Neuronal stem cell (in vitro differentiated cells): Measurements from ENCODE around the gene ARHGAP26.
A peak's percentile ranks its signal among the peaks of the same experiment; 100 is the strongest.

Experiments used
- DNase-seq: peaks from one replicate; pipeline ENCODE4 v3.0.0-alpha.2; 2013; ENCODE audit warnings: low spot score
- H2AFZ ChIP-seq: one replicate; pipeline ENCODE4 v1.6.1; 2013; ENCODE audit warnings: mild to moderate bottlenecking, low read length, inconsistent platforms
- H2AK5ac ChIP-seq: 2 replicates; pipeline ENCODE4 v1.6.1; 2013; ENCODE audit warnings: low read depth, mild to moderate bottlenecking, inconsistent platforms, low read length, moderate library complexity, mixed read lengths
- H2BK120ac ChIP-seq: 2 replicates; pipeline ENCODE4 v1.6.1; 2013; ENCODE audit warnings: low read depth, mild to moderate bottlenecking, inconsistent platforms, low read length, moderate library complexity, mixed read lengths
- H2BK12ac ChIP-seq: one replicate; pipeline ENCODE4 v1.6.1; 2013; ENCODE audit warnings: low read length, inconsistent platforms
- H2BK15ac ChIP-seq: 2 replicates; pipeline ENCODE4 v1.6.1; 2013; ENCODE audit warnings: mild to moderate bottlenecking, low read length, inconsistent platforms, mixed read lengths
- H2BK5ac ChIP-seq: one replicate; pipeline ENCODE4 v1.6.1; 2013; ENCODE audit warnings: inconsistent platforms, mild to moderate bottlenecking, low read length, moderate library complexity
- H3K14ac ChIP-seq: one replicate; pipeline ENCODE4 v1.6.1; 2013; ENCODE audit warnings: low read length, inconsistent platforms
- H3K18ac ChIP-seq: 2 replicates; pipeline ENCODE4 v1.6.1; 2013; ENCODE audit warnings: low read length, inconsistent platforms
- H3K23ac ChIP-seq: 2 replicates; pipeline ENCODE4 v1.6.1; 2013; ENCODE audit warnings: low read depth, mild to moderate bottlenecking, mixed read lengths, low read length, inconsistent platforms; ENCODE audit not compliant: poor library complexity
- H3K27ac ChIP-seq: replicated peaks from 3 replicates; pipeline ENCODE4 v1.5.1; 2013; ENCODE audit warnings: low read length, inconsistent platforms
- H3K27me3 ChIP-seq, 3 experiments: 2 replicates each; pipeline ENCODE4 v1.6.1; 2013; ENCODE audit warnings: low read length in 3 of 3, mild to moderate bottlenecking in 2 of 3, inconsistent platforms in 1 of 3, low read depth in 1 of 3, mixed read lengths in 1 of 3, moderate library complexity in 1 of 3; ENCODE audit not compliant: control insufficient read depth in 3 of 3, insufficient read depth in 3 of 3
- H3K36me3 ChIP-seq, 2 donors: replicated peaks in 1 of 2; 2 replicates each; pipeline ENCODE4 v1.6.1; 2013; ENCODE audit warnings: low read length in 2 of 2; ENCODE audit not compliant: control insufficient read depth in 2 of 2, insufficient read depth in 2 of 2
- H3K4ac ChIP-seq: 2 replicates; pipeline ENCODE4 v1.6.1; 2013; ENCODE audit warnings: inconsistent platforms, mild to moderate bottlenecking, low read length, moderate library complexity
- H3K4me1 ChIP-seq, 2 donors: 1 replicate in 1 of 2; 2 replicates in 1 of 2; pipeline ENCODE4 v1.6.1; 2013; ENCODE audit warnings: low read length in 2 of 2, low read depth in 1 of 2; ENCODE audit not compliant: control insufficient read depth in 2 of 2, insufficient read depth in 1 of 2
- H3K4me2 ChIP-seq: one replicate; pipeline ENCODE4 v1.6.1; 2013; ENCODE audit warnings: mild to moderate bottlenecking, low read length, inconsistent platforms; ENCODE audit not compliant: insufficient read depth, poor library complexity, severe bottlenecking
- H3K4me3 ChIP-seq, 2 donors: 2 replicates each; pipeline ENCODE4 v1.5.1; 2013; ENCODE audit warnings: low read length in 2 of 2, mild to moderate bottlenecking in 2 of 2, inconsistent platforms in 1 of 2, moderate library complexity in 1 of 2
- H3K79me1 ChIP-seq: one replicate; pipeline ENCODE4 v1.6.1; 2013; ENCODE audit warnings: low read depth, mild to moderate bottlenecking, inconsistent platforms, low read length, moderate library complexity
- H3K9ac ChIP-seq: one replicate; pipeline ENCODE4 v1.6.1; 2013; ENCODE audit warnings: mild to moderate bottlenecking, low read depth, low read length, inconsistent platforms; ENCODE audit not compliant: poor library complexity
- H3K9me3 ChIP-seq, 2 donors: replicated peaks in 1 of 2; 2 replicates each; pipeline versions ENCODE3 to v1.6.1; 2013; ENCODE audit warnings: low read length in 2 of 2, mild to moderate bottlenecking in 2 of 2, inconsistent platforms in 1 of 2, low read depth in 1 of 2, mixed read lengths in 1 of 2, moderate library complexity in 1 of 2; ENCODE audit not compliant: control insufficient read depth in 2 of 2, insufficient read depth in 1 of 2
- H4K8ac ChIP-seq: one replicate; pipeline ENCODE4 v1.6.1; 2013; ENCODE audit warnings: low read depth, mild to moderate bottlenecking, inconsistent platforms, low read length, moderate library complexity
- H4K91ac ChIP-seq: one replicate; pipeline ENCODE4 v1.6.1; 2013; ENCODE audit warnings: low read length, low read depth, mild to moderate bottlenecking, inconsistent platforms; ENCODE audit not compliant: poor library complexity
- WGBS, 2 donors: extraction: QIAGEN DNeasy Blood & Tissue Kit; methylation state at CpG; one replicate each; pipeline ENCODE4 v1.1.7; 2013; ENCODE audit warnings: missing lambda C conversion rate in 2 of 2, mixed read lengths in 1 of 2; ENCODE audit not compliant: insufficient read length in 2 of 2, insufficient replicate concordance in 1 of 2; ENCODE audit errors: extremely low coverage in 2 of 2; 5-methylcytosine and 5-hydroxymethylcytosine counted together

Gene ARHGAP26

GRCh38 chr5:143209881-143210395 lies 439.8 kb downstream of the ARHGAP26 start:
- H2BK120ac ChIP-seq: no peak overlapping the region
- no peak overlapping the region for H3K4ac ChIP-seq
- H2AK5ac ChIP-seq: no peak overlapping the region
- H2BK15ac ChIP-seq: no peak overlapping the region
- no peak overlapping the region for H3K4me3 ChIP-seq
- H2BK5ac ChIP-seq: no peak overlapping the region
- H4K91ac ChIP-seq: no peak overlapping the region
- H3K79me1 ChIP-seq: no peaks in the 10 kb centered on the region
- no peak overlapping the region for H3K4me2 ChIP-seq
- H3K18ac ChIP-seq: no peak overlapping the region
- H3K14ac ChIP-seq: no peak overlapping the region
- no peak overlapping the region for H2BK12ac ChIP-seq
- no peak overlapping the region for H3K23ac ChIP-seq
- no peak overlapping the region for H3K27ac ChIP-seq
- no peaks in the 10 kb centered on the region for H3K9me3 ChIP-seq
- no peak overlapping the region for H3K9ac ChIP-seq
- no peaks in the 10 kb centered on the region for H3K36me3 ChIP-seq
- H4K8ac ChIP-seq: no peak overlapping the region
- peaks cover 18 to 24% of the 10 kb centered on the region in 2 donors for H3K4me1 ChIP-seq
- no peak overlapping the region for H2AFZ ChIP-seq
- no CpG with 5 or more reads among the region's 11 CpGs for WGBS, 2 donors
- DNase-seq: no peak
- no peaks in the 10 kb centered on the region for H3K27me3 ChIP-seq

- no peak for DNase-seq
- Histone ChIP-seq H3K18ac (no peak overlapping the region), H3K79me1 (no peaks in the 10 kb centered on the region), H3K9ac (no peak overlapping the region), H2BK120ac (no peak overlapping the region), H2BK5ac (no peak overlapping the region), H4K91ac (no peak overlapping the region), H3K4me1 (peaks cover 19 to 26% of the 10 kb centered on the region in 2 donors), H3K9me3 (no peaks in the 10 kb centered on the region), H3K27ac (no peak overlapping the region), H4K8ac (no peak overlapping the region), H3K27me3 (no peaks in the 10 kb centered on the region), H2BK15ac (no peak overlapping the region), H3K4me2 (no peak overlapping the region), H2AFZ (no peak overlapping the region), H2AK5ac (no peak overlapping the region), H3K14ac (no peak overlapping the region), H3K36me3 (no peaks in the 10 kb centered on the region), H3K4ac (no peak overlapping the region), H3K23ac (no peak overlapping the region), H2BK12ac (no peak overlapping the region), H3K4me3 (no peak overlapping the region)
- no CpG with 5 or more reads among the region's 4 CpGs for WGBS, 2 donors
Observed at GRCh38 chr5:143210576-143210975, 440.4 kb downstream of the ARHGAP26 start.

GRCh38 chr5:143212261-143212660 lies 442.1 kb downstream of the ARHGAP26 start:
- no peak overlapping the region for H2BK15ac ChIP-seq
- H3K9me3 ChIP-seq: no peaks in the 10 kb centered on the region
- no peak overlapping the region for H4K91ac ChIP-seq
- H3K9ac ChIP-seq: no peak overlapping the region
- no peak overlapping the region for H3K4ac ChIP-seq
- H2BK5ac ChIP-seq: no peak overlapping the region
- no peak overlapping the region for H4K8ac ChIP-seq
- H3K27ac ChIP-seq: no peak overlapping the region
- no CpG with 5 or more reads among the region's 1 CpG for WGBS, 2 donors
- no peak overlapping the region for H2BK120ac ChIP-seq
- no peak overlapping the region for H3K23ac ChIP-seq
- no peak overlapping the region for H2AK5ac ChIP-seq
- no peak overlapping the region for H3K14ac ChIP-seq
- no peak overlapping the region for H2AFZ ChIP-seq
- peaks cover 23 to 37% of the 10 kb centered on the region in 2 donors for H3K4me1 ChIP-seq
- no peak overlapping the region for H3K18ac ChIP-seq
- DNase-seq: no peak
- H3K4me3 ChIP-seq: no peak overlapping the region
- H3K79me1 ChIP-seq: no peaks in the 10 kb centered on the region
- H3K36me3 ChIP-seq: peaks cover 0 to 3% of the 10 kb centered on the region in 2 donors
- no peak overlapping the region for H3K4me2 ChIP-seq
- H3K27me3 ChIP-seq: no peaks in the 10 kb centered on the region
- H2BK12ac ChIP-seq: no peak overlapping the region

- no CpG with 5 or more reads among the region's 6 CpGs for WGBS, 2 donors
- H3K14ac ChIP-seq: no peak overlapping the region
- H3K4ac ChIP-seq: no peak overlapping the region
- H3K23ac ChIP-seq: no peak overlapping the region
- H2BK120ac ChIP-seq: no peak overlapping the region
- H2BK12ac ChIP-seq: no peak overlapping the region
- no peak overlapping the region for H4K91ac ChIP-seq
- H2BK5ac ChIP-seq: no peak overlapping the region
- H3K18ac ChIP-seq: no peak overlapping the region
- no peak overlapping the region for H3K27ac ChIP-seq
- H2AFZ ChIP-seq: peak overlapping the region; percentile 68
- no peaks in the 10 kb centered on the region for H3K9me3 ChIP-seq
- H3K79me1 ChIP-seq: no peaks in the 10 kb centered on the region
- peaks cover 0 to 3% of the 10 kb centered on the region in 2 donors for H3K36me3 ChIP-seq
- no peak overlapping the region for H3K9ac ChIP-seq
- H3K4me1 ChIP-seq: peaks cover 23 to 46% of the 10 kb centered on the region in 2 donors
- H2BK15ac ChIP-seq: peak overlapping the region; percentile 26
- H3K27me3 ChIP-seq: no peaks in the 10 kb centered on the region
- peak overlapping the region; percentile 30 for H2AK5ac ChIP-seq
- DNase-seq: no peak
- no peak overlapping the region for H3K4me3 ChIP-seq
- no peak overlapping the region for H3K4me2 ChIP-seq
- H4K8ac ChIP-seq: no peak overlapping the region
Observed at GRCh38 chr5:143213231-143213850, 443.2 kb downstream of the ARHGAP26 start.
